NK-92 (cell line): ENCODE data around the gene CUL4A.

ENCODE experiments used
- DNase-seq: peaks from one replicate; lab custom pipeline; 2025; ENCODE audit not compliant: unreplicated experiment; lab: John Stamatoyannopoulos, UW

Gene CUL4A

DNA sequence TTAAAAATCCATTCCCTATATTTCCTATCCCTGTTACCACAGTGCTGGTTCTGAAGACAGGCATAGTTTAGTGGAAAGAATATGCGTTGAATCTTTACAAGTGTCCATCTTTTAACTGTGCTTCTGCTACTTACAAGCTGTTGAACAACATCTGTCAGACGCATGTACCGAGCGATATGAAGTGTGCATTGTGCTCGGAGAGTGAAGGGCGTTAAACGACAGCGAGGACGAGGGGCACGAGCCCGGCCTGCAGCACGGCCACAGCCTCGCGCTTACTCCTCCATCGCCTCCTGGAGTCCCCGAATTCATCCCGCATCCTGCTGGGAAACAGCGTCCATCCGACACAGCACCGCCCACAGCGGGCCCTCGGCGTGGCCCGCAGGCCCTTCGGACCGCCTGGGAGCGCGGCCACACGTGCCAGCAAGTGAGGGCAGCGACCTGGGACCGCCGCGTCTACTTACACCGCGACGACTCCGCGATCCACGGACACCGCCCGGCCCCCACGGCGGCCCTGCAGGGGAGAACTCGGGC is 1.5 kb upstream of the CUL4A start:
- DNase-seq = no peak

DNA sequence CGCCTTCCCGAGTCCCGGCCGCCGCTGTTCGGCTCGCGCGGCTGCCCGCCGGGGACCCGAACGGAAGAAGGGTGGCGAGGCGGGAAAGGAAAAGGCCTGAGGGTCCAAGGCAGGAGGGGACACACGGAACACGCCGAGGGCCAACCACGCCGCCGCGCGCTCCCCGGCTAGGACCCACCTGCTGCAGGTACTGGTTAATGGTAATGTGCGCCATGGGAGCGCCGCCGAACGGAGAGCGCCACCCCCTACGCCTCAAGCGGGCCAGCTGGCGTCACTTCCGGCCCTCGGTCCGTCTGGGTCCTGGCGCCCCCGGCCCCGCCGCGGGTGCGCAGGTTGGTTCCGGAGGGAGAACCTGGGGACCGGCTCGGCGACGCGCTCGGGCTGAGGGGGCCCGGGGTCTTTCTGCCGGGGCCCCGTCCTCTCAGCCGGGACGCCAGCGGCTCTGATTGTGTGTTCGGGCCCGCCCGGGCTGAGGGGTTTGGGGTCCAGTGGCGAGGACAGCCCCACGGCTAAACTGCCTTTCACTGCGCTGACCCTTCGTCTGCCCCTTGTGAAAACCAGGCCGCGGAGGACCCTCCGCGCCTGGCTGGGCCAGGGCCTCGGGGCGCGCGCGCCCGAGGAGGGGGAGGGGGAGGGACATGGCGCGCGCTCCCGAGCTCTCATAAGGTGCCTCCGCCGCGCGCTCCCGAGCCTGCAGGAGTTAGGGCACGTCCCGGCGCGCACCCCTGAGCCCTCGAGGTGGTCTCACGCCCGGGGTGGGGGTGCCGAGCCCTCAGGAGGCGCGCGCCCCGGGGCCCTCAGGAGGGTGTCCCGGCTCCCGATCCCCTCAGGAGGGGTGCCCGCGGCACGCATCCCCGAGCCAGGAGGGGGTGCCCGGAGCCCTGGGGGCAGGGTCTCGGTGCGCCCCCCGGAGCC is 735 bp upstream of the CUL4A start, which contains the start of gene PCID2:
Gene PCID2, minus strand, starts transcription at position 249 of the 915 bp plus-strand sequence. Its CDS starts 35 bp downstream, at position 214.
- DNase-seq = peak; percentile 41

DNA sequence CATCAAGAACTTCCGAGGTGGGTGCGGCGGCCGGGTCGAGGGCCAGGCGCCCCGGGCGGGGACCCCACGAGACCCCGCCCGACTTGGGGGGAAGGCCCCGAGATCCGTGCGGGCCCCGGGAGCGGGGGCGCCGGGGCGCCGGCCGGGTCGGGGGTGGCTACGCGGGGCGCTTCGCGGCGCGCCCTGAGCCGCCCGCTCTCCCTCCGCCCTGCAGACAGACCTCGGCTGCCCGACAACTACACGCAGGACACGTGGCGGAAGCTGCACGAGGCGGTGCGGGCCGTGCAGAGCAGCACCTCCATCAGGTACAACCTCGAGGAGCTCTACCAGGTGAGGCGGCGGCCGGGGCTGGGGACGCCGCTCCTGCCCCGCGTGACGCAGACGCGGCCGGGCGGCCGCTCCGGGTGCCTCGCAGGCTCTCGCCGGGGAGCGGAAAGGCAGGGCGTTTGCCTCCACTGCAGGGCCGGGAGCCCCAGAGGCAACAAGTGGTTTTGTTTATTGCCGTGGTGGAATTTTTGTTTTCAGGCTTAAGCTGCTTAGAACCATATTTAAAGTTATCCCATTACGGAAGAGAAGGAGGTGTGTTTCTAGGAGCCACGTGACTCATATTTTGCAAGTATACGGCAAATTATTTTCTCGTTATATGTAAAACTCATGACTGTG is 477 bp downstream of the CUL4A start:
- DNase-seq = no peak

DNA sequence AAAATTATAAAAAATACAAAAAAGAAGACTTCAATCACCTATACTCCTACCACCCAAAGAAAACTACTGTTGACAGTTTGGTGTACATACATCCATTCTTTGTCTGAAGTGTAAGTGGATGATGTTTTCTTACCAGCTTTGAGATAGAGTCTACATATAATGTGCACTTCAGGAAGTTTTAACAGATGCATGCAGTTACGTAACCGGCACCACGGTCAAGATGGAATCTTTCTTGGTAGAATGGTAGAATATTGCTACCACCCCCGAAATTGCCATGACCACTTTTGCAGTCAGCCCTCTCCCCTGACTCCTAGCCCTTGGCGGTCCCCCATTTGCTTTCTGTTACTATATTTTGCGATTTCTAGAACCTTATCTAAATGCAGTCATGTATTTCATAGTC is 1.4 kb downstream of the CUL4A start:
- DNase-seq = no peak

DNA sequence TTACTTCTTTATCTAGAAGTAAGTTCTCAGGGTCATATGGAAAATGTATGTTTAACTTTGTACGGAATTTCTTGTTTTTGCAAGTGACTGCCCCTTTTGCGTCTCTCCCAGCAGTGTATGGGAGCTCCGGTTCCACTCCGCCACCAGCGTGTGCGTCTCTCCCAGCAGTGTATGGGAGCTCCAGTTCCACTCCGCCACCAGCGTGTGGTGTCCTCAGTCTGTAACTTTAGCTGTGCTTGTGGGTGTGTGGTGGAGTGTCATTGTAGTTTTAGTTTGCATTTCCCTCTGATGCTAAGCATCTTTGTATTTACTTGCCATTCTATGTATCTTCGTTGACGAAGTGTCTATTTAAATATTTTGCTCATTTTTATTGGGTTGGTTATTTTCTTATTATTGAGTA is 2.4 kb downstream of the CUL4A start:
- DNase-seq = no peak

DNA sequence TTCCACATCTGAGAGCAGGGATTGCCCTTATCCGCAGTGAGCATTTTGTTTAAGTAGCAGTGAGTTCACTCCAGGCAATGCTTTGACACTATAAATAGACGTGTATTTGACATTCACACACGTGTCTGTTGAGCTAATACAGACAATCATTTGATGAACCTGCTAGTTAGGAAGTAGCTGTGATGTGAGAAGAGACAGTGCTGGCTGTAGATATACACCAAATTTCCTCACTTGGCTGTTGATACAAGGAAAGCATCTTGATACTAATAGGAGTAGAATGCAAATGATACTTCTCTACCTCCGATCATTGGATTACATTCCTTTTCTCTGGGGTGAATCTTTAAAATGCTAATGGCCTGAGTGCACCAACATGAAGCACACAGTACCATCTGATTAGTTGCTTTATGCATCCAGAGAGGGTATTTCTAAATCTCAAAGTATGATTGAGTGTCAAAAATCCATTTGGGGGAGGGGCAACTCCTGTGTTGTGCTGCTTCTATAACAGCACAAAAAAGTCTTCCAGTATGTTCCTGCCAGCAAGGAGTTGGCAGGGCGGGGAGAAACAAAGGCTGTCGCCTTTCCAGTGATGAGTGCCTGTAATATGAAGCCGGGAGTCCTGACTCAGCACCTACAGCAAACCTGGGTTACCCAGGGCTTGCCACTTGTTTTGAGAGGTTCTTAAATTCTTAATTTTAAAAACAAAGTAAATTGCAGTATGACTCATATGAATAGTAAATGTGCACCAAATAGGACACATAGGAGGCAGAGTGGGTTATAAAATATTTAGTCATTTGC is 7.0 kb downstream of the CUL4A start:
- DNase-seq = no peak

DNA sequence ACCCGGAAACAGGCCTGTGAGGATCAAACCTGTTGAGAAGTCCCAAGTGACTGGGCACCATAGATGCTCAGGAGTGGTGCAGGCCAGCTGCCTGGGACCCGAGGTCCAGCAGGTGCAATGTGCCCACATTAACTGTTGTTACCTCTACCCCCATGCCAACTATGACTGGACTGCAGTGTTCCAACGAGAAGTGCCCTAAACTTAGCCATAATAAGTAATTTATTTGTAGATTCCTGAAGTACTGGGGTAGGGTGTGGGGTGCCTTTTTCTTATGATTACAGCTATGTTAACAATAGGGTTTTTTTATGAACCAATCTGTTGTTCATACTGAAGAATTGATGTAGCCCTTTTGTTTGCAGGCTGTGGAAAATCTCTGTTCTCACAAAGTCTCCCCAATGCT is 9.2 kb downstream of the CUL4A start:
- no peak for DNase-seq

DNA sequence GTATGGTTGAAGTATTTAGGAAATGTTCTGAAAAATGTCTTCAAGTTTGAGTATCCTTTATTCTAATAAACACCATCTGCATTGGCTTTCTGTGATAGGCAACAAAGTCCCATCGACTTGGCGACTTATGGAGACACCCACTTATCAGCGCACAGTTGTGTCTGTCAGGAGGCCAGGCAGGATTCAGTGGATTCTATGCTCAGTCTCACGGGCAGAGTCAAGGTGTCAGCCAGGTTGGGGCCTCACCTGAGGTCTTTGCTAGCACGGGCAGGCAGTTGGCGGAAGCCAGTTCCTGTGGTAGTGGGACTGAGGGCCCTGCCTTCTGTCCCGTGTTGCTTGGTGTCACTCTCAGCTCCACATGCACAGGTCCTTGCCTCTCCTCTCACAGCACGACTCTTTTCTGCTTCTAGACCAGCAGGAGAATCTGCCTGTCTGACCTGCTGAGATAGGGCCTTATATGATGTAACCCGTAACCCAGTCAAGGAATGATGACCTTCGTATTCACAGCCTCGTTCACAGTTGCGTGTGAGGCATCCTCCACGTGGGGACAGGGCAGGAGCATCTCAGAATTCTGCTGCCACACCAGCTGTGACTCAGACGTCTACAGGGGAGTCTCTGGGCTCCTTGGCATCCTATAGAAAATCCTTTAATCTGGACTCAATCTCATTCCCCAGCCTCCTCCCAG is 10.0 kb downstream of the CUL4A start:
- DNase-seq = no peak

DNA sequence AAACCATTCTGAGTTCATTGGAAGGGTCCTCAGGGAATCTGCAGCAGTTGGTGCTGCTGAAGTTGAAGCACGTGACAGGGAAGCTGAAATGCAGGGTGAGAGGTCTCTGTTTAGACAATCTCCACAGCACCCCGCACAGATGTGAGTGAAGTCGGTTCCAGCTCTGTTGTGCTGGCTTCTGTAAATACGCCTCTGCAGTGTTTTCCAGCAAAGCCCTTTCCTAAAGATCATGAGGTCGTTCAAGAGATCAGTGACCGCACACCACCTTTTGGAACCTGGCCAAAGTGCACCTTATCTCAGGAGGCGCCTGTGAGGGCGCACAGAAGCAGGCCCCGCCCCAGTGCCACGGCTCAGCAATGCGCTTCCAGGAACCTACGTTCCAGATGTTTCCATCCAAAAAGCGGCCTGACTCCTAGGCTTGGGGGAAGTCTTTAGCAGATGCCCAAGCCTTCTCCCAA is 10.8 kb downstream of the CUL4A start:
- DNase-seq = no peak

DNA sequence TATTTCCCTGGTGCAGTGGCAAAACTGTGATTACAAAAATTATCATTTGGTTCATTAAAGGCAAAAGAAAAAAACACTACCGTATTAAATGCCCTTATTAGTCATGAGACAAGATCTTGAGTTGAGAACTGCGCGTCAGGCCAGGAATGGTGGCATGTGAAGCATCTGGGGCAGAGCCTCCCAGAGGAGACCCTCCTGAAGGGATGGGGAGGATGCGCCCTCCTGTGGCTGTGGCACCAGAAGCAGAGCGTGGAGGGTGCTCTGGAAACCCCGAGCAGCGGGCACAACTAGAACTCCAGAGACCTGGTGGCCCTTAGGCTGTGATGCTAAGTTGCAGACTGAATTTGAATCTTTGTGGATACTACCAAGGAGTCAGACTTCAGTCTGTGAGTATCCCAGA is 11.5 kb downstream of the CUL4A start:
- DNase-seq = no peak

DNA sequence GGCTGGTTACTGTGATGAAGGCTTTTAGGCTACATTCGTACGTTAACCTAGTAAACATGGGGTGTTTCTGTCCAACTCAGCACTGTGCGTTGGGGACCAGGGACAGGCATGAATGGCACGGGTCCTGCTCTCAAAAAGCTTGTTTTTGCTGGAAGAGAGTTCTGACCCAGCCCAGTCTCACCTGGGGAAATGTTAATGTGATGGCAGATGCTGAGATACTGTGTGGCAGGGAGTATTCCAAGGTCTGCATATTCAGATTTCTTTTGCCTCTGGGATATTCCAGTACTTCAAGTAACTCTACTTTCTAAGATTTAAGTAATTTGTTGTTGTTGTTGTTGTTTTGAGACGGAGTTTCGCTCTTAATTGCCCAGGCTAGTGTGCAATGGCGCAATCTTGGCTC is 13.7 kb downstream of the CUL4A start:
- no peak for DNase-seq

DNA sequence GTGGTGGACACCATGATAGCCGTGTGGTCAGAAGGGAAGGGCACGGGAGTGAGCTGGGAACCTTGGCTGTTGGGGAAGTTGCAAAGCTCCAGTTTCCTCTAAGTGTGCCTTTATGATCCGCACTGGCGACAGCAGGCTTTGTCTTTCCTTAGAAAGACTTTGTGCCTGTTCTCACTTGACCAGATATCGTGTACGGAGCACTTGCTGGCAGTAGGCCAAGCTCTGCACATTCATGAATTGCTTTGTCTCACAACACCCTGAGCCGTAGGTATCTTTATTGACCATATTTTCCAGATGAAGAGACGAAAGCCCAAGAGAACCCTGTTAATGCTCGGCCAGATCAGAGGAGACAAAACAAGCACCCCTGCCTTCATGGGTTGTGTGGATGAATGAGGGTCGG is 15.1 kb downstream of the CUL4A start:
- DNase-seq = no peak

DNA sequence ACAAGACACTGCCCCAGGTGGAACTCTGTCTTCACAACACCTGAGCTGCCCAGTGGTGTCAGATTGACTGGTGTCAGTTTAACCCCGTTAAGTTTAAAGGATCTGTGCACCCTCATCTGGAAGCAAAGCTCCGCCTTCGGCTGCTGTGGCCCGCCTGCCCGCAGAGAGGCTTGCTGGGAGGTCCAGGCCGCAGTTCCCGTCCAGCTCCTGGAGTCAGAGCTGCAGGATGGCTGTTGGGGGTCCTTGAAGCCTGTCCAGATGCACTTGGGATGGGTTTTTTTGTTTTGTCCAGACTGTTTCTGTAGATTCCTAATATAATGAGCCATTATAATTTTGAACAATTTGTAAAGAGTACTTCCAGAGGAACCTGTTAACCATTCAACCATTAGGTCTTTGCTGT is 16.1 kb downstream of the CUL4A start:
- no peak for DNase-seq

DNA sequence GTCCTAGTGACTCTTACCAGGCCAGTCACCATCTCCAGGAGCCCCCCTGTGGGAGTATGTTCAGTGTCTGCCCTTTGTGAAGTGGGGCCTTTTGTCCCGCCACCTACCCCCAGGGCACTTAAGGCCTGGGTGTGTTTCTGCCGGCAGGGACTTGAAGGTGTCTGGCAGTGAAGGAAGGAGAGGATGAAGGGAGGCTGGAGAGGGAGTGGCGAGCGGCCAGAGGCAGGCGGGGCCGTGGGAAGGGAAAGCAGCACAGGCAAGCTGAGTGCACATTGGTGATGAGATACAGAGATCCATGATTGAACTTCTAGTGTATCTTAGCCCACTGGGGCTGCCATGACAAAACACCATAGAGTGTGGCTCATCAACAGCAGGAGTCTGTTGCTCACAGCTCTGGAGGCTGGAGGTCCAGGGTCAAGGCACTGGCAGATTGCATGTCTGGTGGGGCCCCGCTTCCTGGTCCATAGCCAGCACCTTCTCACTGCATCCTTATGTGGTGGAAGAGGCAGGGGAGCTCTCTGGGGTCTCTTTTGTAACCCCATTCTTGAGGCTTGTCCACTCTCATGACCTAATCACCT is 17.5 kb downstream of the CUL4A start:
- no peak for DNase-seq

DNA sequence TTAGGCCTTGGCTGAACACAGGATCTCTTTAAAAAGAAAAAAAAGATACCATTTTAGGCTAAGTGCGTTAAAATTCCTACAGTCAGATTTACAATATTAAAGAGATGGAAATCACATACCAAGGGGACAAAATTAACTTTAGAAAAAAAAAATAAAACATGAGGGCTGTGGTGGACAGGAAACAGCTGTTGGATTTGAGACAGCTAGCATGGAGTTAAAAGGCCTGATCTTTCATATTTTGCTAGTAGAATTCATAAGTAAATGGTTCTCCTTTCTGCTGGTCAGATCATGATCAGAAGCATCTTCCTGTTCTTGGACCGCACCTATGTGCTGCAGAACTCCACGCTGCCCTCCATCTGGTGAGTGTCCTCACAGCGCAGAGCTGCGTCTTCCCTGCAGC is 19.7 kb downstream of the CUL4A start:
- DNase-seq = no peak

DNA sequence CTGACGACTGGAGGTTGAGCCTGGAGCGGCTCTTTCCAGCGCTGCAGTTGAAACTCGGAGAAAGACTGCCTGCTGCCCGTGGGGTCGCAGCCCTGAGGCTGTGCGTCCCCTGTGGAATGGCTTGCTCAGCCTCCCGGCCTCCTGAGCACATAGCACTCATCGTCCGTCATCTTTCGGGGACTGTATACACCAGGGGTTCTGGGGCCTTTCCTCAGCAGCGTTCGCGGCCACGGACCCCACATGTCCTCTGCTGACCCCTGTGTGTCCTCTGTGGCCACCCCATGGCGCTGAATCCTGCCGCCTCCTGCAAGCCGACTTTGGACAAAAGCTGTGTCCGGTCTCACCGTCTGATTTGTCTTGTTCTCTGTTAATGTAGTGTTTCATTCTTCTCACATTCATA is 20.4 kb downstream of the CUL4A start:
- no peak for DNase-seq

DNA sequence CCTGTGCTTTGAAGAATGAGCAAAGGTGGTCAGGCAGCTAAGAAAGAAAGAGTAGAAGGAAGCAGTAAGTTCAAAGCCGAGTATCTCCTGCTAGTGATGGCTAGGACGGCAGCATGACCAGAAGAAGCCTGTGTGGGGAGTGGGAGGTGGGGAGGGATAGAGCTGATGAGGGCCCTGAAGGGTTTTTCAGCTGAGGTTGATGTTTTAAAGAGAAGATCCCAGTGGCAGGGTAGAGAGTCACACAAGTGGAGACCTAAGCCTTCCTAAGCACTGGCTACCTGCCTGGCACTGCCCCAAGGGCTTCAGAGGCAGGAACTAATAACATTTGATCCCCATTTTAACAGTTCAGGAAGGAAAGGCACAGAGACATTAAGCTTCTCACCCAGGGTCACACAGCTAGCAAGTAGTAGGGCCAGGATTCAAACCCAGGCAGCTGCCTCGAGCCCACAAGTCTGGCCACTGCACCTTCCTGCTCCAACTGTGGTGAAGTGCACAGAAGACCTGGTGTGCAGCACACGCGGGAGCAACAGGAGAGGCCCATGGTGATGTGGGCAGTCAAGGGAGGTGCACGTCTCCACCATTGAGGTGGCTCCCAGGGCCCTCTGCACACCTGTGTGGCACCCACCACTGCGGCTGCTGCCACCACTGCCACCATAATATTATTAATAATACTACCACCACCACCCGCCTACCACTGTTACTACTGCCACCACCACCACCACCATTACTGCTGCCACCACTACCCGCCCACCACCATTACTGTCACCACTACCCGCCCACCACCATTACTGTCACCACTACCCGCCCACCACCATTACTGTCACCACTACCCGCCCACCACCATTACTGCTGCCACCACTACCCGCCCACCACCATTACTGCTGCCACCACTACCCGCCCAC is 22.1 kb downstream of the CUL4A start:
- no peak for DNase-seq

DNA sequence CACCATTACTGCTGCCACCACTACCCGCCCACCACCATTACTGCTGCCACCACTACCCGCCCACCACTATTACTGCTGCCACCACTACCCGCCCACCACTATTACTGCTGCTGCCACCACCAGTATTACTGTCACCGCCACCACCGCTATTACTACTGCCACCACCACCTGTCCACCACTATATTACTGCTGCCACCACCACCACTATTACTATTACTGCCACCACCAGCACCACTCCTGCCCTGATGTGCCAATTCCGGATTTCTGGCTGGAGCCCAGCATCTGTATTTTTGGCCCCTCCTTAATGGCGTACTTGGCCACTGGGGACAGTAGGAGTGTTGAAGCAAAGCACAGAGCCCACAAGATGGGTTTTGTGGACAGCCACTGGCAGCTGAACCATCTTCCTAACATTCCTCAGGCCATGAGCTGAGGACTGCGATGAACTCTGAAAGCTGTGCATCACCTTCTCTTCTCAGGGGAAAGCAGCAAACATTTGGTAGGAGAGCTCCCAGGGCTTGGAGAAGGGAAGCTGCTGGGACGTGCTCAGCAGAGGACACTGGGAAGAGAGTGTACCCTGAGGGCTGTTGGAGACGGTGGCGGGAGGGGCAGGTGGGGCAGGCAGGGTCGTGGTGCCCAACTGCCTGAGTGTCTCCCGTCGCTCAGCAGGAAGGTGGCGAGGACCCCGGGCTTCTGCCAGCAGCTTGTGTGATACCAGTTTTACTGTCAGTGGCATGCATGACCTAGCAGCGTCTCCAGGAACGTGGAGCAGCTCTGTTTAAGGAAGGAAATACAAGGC is 23.0 kb downstream of the CUL4A start:
- DNase-seq = no peak

DNA sequence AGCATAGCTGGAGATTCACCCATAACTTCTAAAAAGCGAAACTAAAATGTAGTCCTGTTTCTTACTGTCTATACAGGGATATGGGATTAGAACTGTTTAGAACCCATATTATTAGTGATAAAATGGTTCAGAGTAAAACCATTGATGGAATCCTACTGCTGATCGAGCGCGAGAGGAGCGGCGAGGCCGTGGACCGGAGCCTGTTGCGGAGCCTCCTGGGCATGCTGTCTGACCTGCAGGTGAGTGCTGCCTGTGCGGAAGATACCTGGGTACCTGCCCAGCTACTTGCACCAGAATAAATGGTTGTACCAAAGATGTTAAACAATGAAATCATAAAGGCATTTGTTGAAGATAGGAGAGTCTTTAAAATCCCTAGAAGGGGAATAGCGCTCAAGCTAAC is 23.7 kb downstream of the CUL4A start:
- DNase-seq = no peak
